Cortex of kidney (tissue), 1 donor: ENCODE measurements around the gene SERGEF.
"Not testable (repeated sequence)": the region's sequence is repeated elsewhere in the genome, so short reads cannot be mapped to it uniquely, and the experiment has no call there.

ENCODE experiments used
- DNase-seq: peaks from one replicate; lab custom pipeline; 2025; lab: John Stamatoyannopoulos, UW

SERGEF gene

DNA sequence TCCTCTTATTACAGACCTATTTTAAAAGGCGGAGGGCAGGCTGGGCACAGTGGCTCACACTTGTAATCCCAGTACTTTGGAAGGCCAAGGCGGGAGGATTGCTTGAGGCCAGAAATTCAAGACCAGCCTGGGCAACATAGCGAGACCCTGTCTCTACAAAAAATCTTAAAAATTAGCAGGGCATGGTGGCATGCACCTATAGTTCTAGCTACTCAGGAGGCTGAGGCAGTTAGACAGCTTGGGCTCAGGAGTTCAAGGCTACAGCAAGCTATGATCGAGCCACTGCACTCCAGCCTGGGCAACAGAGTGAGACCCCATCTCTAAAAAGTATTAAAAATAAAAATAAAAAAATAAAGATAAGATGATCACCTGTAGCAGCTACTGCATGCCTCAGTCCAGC is 12.7 kb downstream of the SERGEF start:
- not testable (repeated sequence) for DNase-seq

- no peak for DNase-seq
Measured at GRCh38 chr11:17992916-17993315, 19.9 kb downstream of the SERGEF start.

GRCh38 chr11:17991783-17992433 is 20.9 kb downstream of the SERGEF start:
- DNase-seq: no peak

DNA sequence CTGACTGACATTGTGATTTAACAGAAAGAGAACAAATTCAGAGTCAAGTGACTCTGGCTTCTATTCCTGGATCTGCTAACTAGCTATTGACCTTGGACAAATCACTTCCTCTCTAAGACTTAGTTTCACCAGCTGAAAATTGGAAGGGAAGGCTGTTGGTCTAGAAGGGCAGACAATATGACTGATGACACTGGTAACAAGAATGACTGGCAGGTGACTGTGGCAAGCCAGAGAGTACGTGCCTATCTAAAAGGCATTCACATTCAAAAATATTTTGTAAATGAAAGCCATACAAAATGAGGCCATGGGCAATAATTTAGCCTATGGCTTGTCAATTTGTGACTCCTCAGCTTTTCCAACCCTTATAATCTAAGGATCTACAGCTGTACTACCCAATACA is 23.5 kb downstream of the SERGEF start:
- no peak for DNase-seq

DNA sequence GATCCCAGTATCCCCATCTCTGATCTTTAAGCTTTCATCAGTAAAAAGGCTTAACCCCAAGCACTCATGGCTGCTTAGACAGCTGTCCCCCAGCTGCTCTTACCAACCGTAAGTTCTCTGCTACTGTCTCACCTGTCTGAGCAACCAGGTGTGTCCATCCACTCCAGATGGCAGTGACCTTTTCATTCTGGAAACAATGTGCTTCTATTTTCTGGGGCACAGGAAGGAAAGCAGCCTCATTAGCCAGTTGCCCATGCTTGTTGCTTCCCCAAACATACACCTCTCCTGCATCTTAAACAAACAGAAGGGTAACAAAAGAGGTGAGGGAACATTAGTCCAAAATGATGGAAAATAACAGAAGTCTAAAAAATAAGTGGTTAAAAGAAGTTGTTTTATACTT is 24.4 kb downstream of the SERGEF start:
- no peak for DNase-seq

GRCh38 chr11:17987826-17988225 is 25.0 kb downstream of the SERGEF start:
- DNase-seq: no peak

DNA sequence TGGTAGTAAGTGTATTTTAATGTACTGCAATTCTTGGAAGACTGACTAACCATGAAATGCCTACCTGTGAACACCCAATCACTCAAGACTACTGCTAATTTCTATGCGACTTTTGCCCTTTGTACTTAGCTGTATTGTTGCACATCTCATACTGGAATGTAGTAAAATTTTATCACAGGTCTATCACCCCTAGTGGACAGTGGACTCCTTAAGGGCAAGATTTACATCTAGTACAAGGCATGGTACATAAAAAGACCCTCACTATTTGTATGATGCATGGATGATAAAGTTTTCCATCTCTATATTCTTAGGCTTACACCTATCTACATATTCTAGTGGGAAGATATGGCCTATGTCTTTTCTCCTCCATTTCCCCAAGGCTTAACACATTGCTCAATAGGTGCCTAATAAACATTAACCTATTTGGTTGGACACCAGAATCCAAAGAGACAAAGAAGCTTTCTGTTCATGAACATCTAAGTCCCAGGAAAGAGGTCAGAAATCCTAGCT is 26.1 kb downstream of the SERGEF start:
- DNase-seq: no peak

DNA sequence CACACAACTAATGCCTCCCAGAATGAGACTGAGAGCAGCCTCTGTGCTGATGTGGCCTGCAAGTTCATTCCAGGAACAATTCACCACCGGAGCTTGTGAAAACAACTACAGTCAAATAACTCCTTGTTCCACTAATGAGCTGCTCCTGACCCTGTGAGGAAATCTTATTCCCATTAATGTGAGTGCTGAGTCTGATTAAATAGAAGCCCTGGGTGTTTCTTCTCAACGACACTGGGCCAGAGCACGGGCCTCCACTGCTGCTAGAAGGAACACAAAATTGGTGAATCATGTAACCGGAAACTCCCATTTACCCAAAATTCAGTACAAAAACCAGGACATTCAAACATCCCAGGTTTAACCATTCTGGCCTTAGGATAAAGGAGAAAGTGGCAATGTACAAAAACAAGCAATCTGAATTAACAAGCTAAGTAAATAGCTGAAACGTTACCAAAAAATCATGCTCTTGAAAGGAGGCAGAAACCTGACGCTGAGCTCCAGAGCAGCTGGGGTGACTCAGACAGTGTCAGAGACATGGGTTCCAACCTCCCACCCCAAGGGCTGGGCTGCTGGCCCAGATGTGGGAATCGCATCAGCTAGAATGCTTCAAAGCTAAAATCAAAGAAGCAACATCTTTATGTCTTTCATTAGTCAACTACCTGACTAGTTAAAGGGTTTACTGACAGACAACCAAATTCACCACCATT is 26.7 kb downstream of the SERGEF start:
- no peak for DNase-seq

GRCh38 chr11:17985517-17985916 is 27.3 kb downstream of the SERGEF start:
- no peak for DNase-seq

- DNase-seq: no peak
Measured at GRCh38 chr11:17983569-17983968, 29.3 kb downstream of the SERGEF start.

DNA sequence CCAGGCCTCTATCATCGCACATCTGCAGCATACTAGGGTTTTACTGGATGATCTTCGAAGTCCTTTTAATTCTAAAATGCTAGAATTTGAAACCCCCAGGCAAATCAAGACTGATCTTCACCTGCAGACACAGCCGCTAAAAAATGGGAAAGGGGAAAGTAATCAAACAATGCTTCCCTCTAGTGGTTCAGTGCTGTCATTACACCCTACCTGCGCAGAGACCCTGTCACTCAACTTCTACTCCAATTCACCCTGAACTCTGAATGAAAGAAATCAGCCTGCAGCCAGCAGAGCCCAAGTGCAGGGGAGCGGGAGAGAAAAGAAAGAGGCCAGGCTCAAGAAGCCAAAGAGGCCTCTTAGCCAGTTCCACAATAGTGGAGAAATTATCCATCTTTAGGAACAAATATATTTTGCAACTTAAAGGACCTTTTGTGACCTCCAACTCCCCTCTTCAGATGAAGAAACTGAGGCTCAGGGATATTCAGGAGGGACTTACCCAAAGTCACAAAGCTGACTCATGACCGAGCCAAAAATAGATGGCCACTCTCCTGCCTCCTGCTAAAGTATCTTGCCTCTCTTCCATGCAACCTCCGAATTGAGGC is 33.0 kb downstream of the SERGEF start:
- DNase-seq: no peak

- DNase-seq: no peak
Measured at GRCh38 chr11:17978553-17979287, 34.1 kb downstream of the SERGEF start.

DNA sequence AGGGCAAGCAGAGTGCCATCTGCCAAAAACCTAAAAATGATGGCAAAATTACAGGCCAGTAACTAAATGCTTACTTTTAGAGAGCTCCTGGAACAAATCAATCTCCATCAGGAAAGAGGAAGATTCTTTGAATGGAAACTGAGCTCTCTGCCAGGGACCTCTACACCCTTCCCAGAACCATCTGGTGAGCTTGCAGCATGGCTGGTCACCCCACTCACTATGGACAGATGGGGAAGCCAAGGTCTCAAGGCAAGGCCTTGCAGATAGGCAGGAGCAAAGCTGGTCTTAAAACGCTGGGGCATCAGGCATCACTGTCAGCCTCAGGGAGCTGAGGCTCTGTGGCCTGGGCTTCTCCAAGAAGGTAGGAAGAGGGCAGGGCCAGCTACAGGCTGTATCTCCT is 36.2 kb downstream of the SERGEF start:
- no peak for DNase-seq

- DNase-seq: no peak
Measured at GRCh38 chr11:17974246-17974645, 38.6 kb downstream of the SERGEF start.

DNA sequence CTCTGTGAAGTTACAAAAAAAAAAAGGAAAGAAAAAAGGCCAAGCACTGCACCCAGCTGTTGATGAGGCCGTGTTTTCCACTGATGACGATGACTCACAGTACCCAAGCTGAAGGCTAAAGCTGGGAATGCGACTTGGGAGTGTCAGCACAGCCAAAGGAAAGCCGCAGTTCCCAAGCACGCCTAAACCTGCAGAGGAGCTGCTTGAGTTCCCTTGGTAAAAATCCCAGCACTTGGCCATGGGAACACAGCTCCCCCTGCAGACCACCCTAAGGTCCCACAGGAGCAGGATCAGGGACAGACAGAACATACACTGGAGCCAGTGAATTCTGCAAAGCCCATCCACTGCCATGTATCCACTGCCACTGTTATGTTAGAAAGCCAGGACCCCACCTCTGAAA is 39.9 kb downstream of the SERGEF start:
- DNase-seq: no peak

- no peak for DNase-seq
Measured at GRCh38 chr11:17968206-17968605, 44.6 kb downstream of the SERGEF start.

GRCh38 chr11:17967661-17968060 is 45.2 kb downstream of the SERGEF start:
- no peak for DNase-seq

DNA sequence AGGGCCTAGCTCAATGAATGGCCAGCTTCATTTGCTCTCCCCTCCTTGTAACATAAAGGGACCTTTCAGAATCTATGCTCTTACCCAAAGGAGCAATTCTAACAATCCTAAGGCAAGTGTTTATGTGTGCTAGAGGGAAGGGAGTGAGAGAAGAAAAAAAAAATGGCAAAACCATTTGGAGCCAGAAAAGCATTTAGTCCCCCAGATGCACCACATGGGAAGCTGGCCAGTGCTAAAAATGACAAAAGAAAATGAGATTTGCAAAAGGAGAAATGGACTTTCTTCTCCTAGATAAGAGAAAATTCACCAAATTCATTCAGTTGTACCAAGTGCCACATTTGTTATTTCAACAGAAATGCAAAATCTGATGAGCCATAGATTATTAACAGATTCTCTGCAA is 52.8 kb downstream of the SERGEF start:
- DNase-seq: no peak

- DNase-seq: no peak
Measured at GRCh38 chr11:17958446-17958845, 54.4 kb downstream of the SERGEF start.

DNA sequence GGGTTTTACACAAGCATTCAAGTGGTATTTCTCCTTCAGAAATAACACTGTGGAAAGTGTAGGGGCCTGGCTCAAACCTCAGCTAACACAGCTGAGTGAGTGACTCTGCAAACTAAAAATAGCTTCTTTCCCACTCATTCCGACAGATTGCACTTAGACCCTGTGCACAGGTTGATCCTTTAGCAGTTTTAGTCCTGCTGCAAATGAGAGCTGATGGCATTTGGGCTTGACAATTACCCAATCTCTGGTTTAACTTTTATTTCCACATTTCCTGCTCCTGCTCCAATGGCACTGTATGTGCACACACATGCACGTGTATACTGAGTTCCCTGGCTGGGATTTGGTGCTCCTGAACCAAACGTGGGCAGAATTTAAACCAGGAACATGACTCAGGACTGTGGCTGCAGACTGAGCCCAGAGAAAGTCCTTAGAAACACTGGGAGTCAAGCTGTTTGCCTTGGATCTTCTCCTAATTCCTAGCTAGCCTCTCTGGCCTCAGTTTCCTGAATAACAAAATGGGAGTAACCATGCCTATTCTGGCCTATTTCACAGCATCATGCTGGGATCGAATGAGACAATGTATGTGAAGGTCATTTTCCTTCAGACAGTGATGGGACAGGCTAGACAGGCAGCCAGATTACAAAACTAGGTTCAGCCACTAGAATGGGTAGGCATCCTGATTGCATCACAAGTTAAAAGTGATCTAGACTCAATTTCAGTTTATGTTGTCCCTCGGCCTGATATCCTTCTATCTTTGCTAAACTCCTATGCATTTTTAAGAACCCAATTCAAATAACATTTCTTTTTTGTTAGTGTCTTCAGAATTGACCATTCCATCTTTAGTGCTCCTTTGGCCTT is 58.2 kb downstream of the SERGEF start:
- no peak for DNase-seq

DNA sequence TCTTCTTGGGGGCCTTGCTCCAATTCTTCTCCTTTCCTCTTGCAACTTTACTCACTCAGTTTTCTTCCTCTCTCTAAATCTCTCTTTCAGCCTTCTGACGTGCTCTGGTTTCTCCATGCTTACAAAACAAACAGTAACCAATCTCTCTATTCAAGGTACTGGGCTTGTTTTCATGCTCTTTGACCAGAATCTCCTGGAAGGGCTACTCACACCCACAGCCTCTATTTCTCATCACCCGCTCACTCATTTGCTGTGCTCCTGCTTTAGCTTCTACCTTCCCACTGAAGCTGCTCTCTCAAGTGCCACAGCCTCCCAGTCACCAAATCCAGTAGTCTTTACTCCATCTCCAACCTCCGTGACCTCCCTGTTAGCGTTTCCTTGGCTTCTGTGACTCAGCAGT is 60.4 kb downstream of the SERGEF start:
- DNase-seq: no peak
